GM21528 (cell line): ENCODE measurements around the gene TBPL2.
"Not testable (repeated sequence)": the region's sequence is repeated elsewhere in the genome, so short reads cannot be mapped to it uniquely, and the experiment has no call there.

Experiments used
- ATAC-seq: cut with Tn5 transposase; IDR thresholded peaks from one replicate; pipeline ENCODE4 v1.9.1; 2021; ENCODE audit warnings: mild to moderate bottlenecking, moderate library complexity; ENCODE audit not compliant: unreplicated experiment, low FRiP score

TBPL2 gene

GRCh38 chr14:55446127-55446736, 5.8 kb upstream of the TBPL2 start:
- no peak for ATAC-seq

DNA sequence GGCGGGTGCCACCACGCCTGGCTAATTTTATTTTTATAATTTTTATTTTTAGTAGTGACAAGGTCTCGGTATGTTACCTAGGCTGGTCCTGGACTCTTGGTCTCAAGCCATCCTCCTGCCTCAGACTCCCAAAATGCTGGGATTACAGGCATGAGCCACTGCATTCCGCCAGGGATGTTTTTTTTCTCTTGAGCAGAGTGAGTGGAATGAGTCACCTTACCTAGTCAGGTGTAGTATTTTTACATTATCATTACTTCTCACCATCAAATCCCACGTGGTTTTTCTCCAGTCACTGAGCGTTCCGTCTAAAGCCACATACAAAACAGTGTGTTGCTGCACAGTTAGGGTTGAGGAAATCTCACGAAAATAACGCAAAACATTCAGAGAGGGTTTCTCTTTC, 870 bp upstream of the TBPL2 start:
- no peak for ATAC-seq

DNA sequence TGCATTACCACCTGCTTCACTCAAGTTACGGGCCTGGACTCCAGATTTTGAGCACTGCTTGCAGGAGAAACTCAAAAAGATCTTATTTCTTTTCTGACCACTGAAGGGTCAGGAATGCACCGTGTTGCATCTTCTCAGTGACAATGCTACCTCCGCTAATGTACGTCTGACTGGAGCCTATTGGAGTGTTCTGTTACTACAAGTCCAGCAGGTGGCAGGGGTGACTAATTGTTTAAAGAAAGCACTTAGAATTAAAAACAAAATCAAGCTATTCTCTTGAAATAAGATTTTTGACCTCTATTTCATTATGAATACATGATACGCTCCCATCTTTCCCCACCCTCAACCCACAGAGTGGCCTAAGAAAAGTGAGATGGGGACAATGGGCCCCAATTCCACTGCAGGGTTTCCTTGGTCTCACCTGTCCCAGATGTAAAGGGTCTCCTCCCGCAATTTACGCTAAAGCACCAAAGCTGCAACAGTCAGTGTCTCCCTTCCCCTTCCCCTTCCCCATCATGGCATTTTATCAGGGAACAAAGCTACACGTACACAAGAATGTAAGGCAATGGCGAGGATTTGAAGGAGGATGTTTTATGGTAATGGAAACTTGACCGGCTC, 2.2 kb downstream of the TBPL2 start:
- ATAC-seq = no peak

DNA sequence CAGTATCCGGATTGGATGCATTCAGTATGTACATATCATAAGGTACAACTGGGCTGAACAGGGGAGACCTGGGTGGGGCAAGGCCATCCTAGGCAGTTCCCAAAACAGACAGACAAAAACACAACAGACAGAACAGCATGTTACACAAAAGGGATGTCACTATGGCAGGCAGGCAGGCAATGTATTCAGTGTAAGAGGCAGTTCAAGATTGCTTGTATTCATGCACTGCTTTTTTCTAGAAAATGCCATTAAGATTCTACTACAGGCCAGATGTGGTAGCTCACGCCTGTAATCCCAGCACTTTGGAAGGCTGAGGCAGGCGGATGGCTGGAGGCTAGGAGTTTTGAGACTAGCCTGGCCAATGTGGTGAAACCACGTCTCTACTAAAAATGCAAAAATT, 3.5 kb downstream of the TBPL2 start:
- no peak for ATAC-seq

GRCh38 chr14:55436519-55436918, 3.9 kb downstream of the TBPL2 start:
- no peak for ATAC-seq

- no peak for ATAC-seq
These were observed 5.6 kb downstream of the TBPL2 start for GRCh38 chr14:55434805-55435174.

GRCh38 chr14:55433880-55434804, 6.3 kb downstream of the TBPL2 start:
- ATAC-seq = no peak

DNA sequence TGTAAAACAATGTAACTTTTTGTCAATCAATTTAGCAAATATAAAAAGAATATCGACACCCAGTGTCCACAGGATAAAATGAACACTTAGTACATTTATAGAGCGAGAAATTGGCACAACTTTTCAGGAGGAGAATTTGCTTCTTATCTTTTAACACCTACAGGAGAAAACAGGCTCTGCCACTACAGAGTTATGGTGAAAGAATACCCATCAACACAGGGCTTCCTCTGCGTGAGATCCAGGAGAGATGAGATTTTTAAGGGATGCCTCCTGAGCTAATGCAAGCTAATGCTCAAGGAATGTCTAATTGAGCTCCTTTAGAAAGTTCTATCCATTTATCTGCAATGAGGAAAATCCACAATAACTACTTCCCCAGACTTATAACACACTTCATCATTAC, 7.8 kb downstream of the TBPL2 start:
- ATAC-seq = no peak

DNA sequence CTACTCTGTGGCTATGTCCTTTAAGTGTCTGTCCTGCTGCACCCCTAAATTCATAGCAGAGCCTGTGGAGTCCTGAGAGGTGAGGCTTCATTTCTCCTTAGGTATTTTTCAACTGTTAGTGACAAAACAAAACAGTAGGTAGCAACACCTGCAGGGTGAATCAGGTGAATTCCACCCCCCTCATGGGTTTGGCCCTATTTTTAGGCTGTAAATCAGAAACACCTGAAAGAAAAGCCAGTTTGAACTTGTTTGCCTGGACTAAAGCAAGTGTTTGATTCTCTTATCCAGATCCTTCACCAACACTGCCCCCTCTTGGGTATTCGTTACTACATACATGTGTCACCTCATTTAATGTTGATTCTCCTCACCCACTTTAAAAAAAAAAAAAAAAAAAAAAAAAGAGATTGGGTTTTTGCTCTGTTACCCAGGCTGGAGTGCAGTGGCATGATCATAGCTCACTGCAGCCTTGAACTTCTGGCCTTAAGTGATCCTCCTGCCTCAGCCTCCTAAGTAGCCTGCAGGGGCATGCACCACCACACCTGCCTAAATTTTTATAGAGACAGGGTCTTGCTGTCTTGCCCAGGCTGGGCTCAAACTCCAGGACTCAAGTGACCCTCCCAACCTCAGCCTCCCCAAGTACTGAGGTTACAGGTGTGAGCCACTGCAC, 10.3 kb downstream of the TBPL2 start:
- ATAC-seq = no peak

GRCh38 chr14:55427439-55427838, 13.0 kb downstream of the TBPL2 start:
- ATAC-seq = no peak

- no peak for ATAC-seq
These were observed 13.5 kb downstream of the TBPL2 start for GRCh38 chr14:55426891-55427290.

DNA sequence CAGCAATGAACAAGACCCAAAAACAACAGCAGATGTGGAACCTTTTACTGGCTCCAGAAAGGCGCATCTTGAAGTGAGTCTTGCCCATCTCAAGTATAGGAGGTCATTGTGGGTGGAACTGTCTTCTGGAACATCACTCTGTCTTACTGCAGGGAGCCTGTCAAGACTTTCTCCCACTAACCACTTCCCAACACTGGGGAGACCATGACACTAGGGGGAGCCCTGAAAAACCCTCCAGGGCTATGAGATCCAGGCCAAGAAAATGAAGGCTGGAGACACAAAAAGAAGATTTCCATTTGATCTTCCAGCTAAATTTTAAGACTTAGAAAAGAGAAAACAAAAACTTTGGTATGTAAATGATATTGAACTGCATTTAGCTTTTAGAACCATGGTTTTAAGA, 15.3 kb downstream of the TBPL2 start:
- no peak for ATAC-seq

DNA sequence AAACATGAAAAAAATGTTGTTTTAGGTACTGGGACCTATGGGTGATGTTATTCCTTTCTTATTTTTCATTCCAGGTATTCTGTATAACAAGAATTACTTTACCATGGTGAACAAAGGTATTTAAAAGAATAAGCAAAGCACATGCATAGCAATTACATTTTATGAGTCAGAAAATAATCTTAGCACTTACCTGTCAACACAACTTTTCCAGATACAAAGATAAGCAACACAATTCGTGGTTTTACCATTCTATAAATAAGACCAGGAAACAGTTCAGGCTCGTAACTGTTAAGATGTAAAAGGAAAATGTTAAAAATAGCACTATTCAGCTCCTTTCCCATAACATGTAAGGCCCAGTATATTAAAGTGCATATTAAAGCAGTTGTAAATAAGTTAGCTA, 16.4 kb downstream of the TBPL2 start:
- ATAC-seq = no peak

GRCh38 chr14:55422338-55422737, 18.1 kb downstream of the TBPL2 start:
- not testable (repeated sequence) for ATAC-seq

DNA sequence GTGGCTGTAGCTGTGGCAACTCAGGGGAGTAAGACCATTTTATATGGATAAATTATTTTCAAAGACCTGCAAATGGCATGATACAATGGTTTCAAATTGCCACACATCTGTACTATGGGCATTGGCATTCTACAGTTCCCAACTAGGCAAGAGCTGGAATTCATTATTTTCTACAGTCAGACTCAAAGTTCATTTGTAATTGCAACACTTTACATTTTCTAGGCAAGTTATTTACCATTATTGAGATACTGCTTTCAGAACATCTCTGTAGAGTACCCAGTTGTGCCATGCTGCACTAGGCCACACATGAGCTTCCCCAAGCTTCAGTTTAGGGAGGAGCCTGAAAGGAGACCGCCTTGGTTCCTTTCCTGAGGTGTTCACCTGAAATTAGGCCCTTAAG, 20.8 kb downstream of the TBPL2 start:
- no peak for ATAC-seq

DNA sequence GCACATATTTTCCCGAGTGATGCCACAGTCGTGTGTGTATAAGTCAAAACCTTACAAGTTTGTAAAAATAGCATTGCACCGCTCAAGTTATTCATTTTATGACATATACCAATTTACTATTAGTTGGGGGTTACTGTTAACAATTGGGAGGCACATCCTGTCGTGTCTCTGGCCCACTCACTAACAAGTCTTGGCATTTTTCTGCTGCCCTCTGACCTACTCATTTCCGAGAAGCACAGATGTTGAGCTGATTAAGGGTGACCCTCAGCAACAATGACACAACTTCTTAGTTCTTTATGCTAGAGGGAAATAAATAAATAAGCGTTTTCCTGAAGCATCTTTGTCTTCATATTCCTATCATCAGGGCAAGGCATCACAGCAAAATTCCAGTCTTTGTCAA, 22.0 kb downstream of the TBPL2 start:
- no peak for ATAC-seq

GRCh38 chr14:55417955-55418354, 22.5 kb downstream of the TBPL2 start:
- no peak for ATAC-seq

DNA sequence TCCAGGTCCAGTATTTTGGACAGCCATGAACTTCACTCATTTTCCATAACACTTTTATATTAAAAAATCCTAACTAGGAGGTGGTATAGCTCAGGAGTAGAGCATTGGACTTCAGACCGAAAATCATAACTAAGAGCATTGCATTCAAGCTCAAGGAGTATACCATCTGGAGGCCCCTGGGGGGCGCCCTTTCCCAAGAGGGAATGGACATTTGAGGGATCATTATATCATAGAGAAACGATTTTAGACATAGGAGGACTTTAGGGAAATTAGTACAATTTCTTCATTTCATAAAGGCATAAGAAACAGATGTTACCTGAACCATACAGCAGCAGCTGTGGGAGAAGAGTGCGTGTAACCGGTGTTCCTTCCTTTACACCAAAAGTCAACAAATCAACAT, 23.6 kb downstream of the TBPL2 start:
- ATAC-seq = no peak

GRCh38 chr14:55414551-55414950, 25.9 kb downstream of the TBPL2 start:
- no peak for ATAC-seq

DNA sequence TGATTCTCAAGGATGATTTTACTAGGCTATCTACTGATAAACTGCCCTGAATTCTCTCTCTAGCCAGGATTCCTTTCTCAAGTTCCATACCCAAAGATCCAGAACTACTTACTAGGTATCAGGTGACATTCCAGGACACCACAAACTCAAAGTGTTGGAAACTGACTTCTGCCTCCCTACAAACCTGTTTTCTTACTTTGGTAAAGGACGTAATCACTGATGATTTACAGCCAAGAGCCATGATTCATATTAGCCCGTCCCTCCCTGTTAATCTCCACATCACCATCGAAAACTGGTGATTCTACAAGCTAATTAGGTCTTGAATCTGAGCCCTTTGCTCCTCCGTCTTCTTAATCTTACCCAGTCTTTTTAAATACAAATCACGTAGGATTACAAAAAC, 27.7 kb downstream of the TBPL2 start:
- no peak for ATAC-seq
